Measurements from ENCODE around the gene YWHAH. TPM values are rescaled to one million over a fixed set of nuclear protein-coding genes. Genes with fewer than 3 reads are reported as not detected.

YWHAH gene
- 146 and 151 TPM in 2 replicates for total RNA-seq

- peak within 1 kb of the TSS; percentile 97 for H3K4me2 ChIP-seq (ENCODE audit: insufficient read depth, low read length)
- H3K27ac ChIP-seq (ENCODE audit: low read depth, low read length): peak within 1 kb of the TSS; percentile 69
- H3K79me2 ChIP-seq (ENCODE audit: insufficient read depth, low read length): peaks cover 45% of the 10 kb centered on the region
- H3K27me3 ChIP-seq (ENCODE audit: insufficient read depth, low read length): no peaks in the 10 kb centered on the region
- peak within 1 kb of the TSS; percentile 85 for H3K4me3 ChIP-seq (ENCODE audit: insufficient read depth, low read length)
- H3K36me3 ChIP-seq (ENCODE audit: insufficient read depth, low read length): peaks cover 18% of the 10 kb centered on the region
- H2AFZ ChIP-seq (ENCODE audit: low read length): peak within 1 kb of the TSS; percentile 96
- no peak for TF ChIP-seq CTCF (IDR thresholded peaks at IDR 0.05; ENCODE audit: extremely low read depth, low read depth, low read length)
- H3K4me1 ChIP-seq (ENCODE audit: insufficient read depth, low read length): peaks cover 26% of the 10 kb centered on the region
- peaks cover 32% of the 10 kb centered on the region for H4K20me1 ChIP-seq (ENCODE audit: insufficient read depth, low read length)
- DNase-seq (ENCODE audit: insufficient read length, low spot score, missing footprints): peak; percentile 99
- H3K9me3 ChIP-seq (ENCODE audit: low read depth, low read length): no peaks in the 10 kb centered on the region
Observed at GRCh38 chr22:31943978-31944699, at the start of gene YWHAH. TSS of gene YWHAH (plus strand) at chr22:31944535. CDS start at chr22:31944734, 199 bp downstream.

GRCh38 chr22:31895411-31896123 lies 48.8 kb upstream of the YWHAH start:
- H3K4me3 ChIP-seq (ENCODE audit: insufficient read depth, low read length): no peak overlapping the region
- DNase-seq (ENCODE audit: insufficient read length, low spot score, missing footprints): peak; percentile 44
- no peaks in the 10 kb centered on the region for H3K27me3 ChIP-seq (ENCODE audit: insufficient read depth, low read length)
- H4K20me1 ChIP-seq (ENCODE audit: insufficient read depth, low read length): no peaks in the 10 kb centered on the region
- peaks cover 5% of the 10 kb centered on the region for H3K4me1 ChIP-seq (ENCODE audit: insufficient read depth, low read length)
- H3K9me3 ChIP-seq (ENCODE audit: low read depth, low read length): no peaks in the 10 kb centered on the region
- no peak overlapping the region for H2AFZ ChIP-seq (ENCODE audit: low read length)
- H3K36me3 ChIP-seq (ENCODE audit: insufficient read depth, low read length): peaks cover 10% of the 10 kb centered on the region
- no peaks in the 10 kb centered on the region for H3K79me2 ChIP-seq (ENCODE audit: insufficient read depth, low read length)
- no peak for TF ChIP-seq CTCF (IDR thresholded peaks at IDR 0.05; ENCODE audit: extremely low read depth, low read depth, low read length)
- H3K27ac ChIP-seq (ENCODE audit: low read depth, low read length): no peak overlapping the region
- H3K4me2 ChIP-seq (ENCODE audit: insufficient read depth, low read length): no peak overlapping the region

GRCh38 chr22:31896472-31896871 lies 47.9 kb upstream of the YWHAH start:
- Histone ChIP-seq H3K27ac (ENCODE audit: low read depth, low read length) (no peak overlapping the region), H3K79me2 (ENCODE audit: insufficient read depth, low read length) (no peaks in the 10 kb centered on the region), H3K9me3 (ENCODE audit: low read depth, low read length) (no peaks in the 10 kb centered on the region), H3K4me1 (ENCODE audit: insufficient read depth, low read length) (no peaks in the 10 kb centered on the region), H4K20me1 (ENCODE audit: insufficient read depth, low read length) (no peaks in the 10 kb centered on the region), H3K36me3 (ENCODE audit: insufficient read depth, low read length) (peaks cover 14% of the 10 kb centered on the region), H3K4me2 (ENCODE audit: insufficient read depth, low read length) (no peak overlapping the region), H2AFZ (ENCODE audit: low read length) (no peak overlapping the region), H3K4me3 (ENCODE audit: insufficient read depth, low read length) (no peak overlapping the region), H3K27me3 (ENCODE audit: insufficient read depth, low read length) (no peaks in the 10 kb centered on the region)
- DNase-seq (ENCODE audit: insufficient read length, low spot score, missing footprints): no peak
- TF ChIP-seq CTCF (IDR thresholded peaks at IDR 0.05; ENCODE audit: extremely low read depth, low read depth, low read length): no peak

All from osteoblast (primary cell).